CD4-positive, alpha-beta T cell treated with Interleukin-12 subunit alpha and Interleukin-12 subunit beta, for 1 hour (primary cell): ENCODE measurements around the gene RBM4B.

ENCODE experiments used
- DNase-seq: peaks from one replicate; pipeline ENCODE4 v3.0.0-alpha.2; 2020

Gene RBM4B

GRCh38 chr11:66639066-66639813, 38.4 kb downstream of the RBM4B start:
- peak; percentile 50 for DNase-seq

GRCh38 chr11:66638177-66639065, 39.3 kb downstream of the RBM4B start, which contains the start of gene RBM4:
Gene RBM4 (plus strand): TSS chr11:66638703. CDS start chr11:66639712, 1,009 bp downstream.
- peak; percentile 99 for DNase-seq

- DNase-seq: no peak
Observed at GRCh38 chr11:66637557-66638176, 40.0 kb downstream of the RBM4B start.

- DNase-seq: no peak
Observed at GRCh38 chr11:66636411-66636810, 41.3 kb downstream of the RBM4B start.

- DNase-seq: no peak
Observed at GRCh38 chr11:66632952-66633351, 44.7 kb downstream of the RBM4B start.

GRCh38 chr11:66631883-66632282, 45.8 kb downstream of the RBM4B start:
- no peak for DNase-seq

GRCh38 chr11:66629356-66629755, 48.3 kb downstream of the RBM4B start:
- DNase-seq: no peak

GRCh38 chr11:66628061-66628603, 49.6 kb downstream of the RBM4B start:
- DNase-seq: no peak

- no peak for DNase-seq
Observed at GRCh38 chr11:66626926-66627325, 50.8 kb downstream of the RBM4B start.

- DNase-seq: no peak
Observed at GRCh38 chr11:66626382-66626781, 51.3 kb downstream of the RBM4B start.

- no peak for DNase-seq
Observed at GRCh38 chr11:66625752-66626149, 51.9 kb downstream of the RBM4B start.

- no peak for DNase-seq
Observed at GRCh38 chr11:66625041-66625751, 52.5 kb downstream of the RBM4B start.

- no peak for DNase-seq
Observed at GRCh38 chr11:66624450-66624849, 53.2 kb downstream of the RBM4B start.

- peak; percentile 84 for DNase-seq
Observed at GRCh38 chr11:66619080-66619554, 58.6 kb downstream of the RBM4B start.

- peak; percentile 57 for DNase-seq
Observed at GRCh38 chr11:66617155-66617834, 60.4 kb downstream of the RBM4B start.

GRCh38 chr11:66616379-66617154, 61.1 kb downstream of the RBM4B start, which contains the start of gene RBM14:
Gene RBM14 (plus strand): TSS chr11:66616630. CDS start chr11:66616721, 91 bp downstream.
- DNase-seq: peak; percentile 99
